IMR-90 (cell line): ENCODE measurements around the gene KRT34. TPM values are rescaled to one million over a fixed set of nuclear protein-coding genes. Genes with fewer than 3 reads are reported as not detected.

Experiments used
- ATAC-seq: fragments of 200-7000 bp; cut with Tn5 transposase; 2 replicates; pipeline ENCODE4 v1.9.1; 2020; ENCODE audit warnings: low read depth, mild to moderate bottlenecking, moderate library complexity
- BruUV-seq: library from RNA; stranded (reverse); fragments of 400-500 nt; replicated peaks from 2 replicates; lab custom pipeline; 2021; lab: Mats Ljungman, UMichigan
- CTCF ChIA-PET: fragments of 300-600 bp; formaldehyde crosslinking; extraction: SDS; loops from one replicate; lab custom pipeline; 2021; ENCODE audit warnings: antibody characterized with exemption; lab: Yijun Ruan, JAX
- POLR2A ChIA-PET: fragments of 300-600 bp; sonication (Branson Sonifier 250); formaldehyde crosslinking; loops from one replicate; lab custom pipeline; 2022; ENCODE audit warnings: antibody characterized with exemption; ENCODE audit not compliant: unreplicated experiment; lab: Charles Lee
- DNase-seq: peaks from one replicate; pipeline ENCODE4 v3.0.0; 2013
- H2AFZ ChIP-seq: replicated peaks from 2 replicates; pipeline ENCODE3; 2013; ENCODE audit warnings: low read length, mild to moderate bottlenecking; ENCODE audit not compliant: poor library complexity
- H2AK5ac ChIP-seq: 2 replicates; pipeline ENCODE4 v1.6.1; 2013; ENCODE audit warnings: low read depth, low read length, inconsistent platforms
- H2AK9ac ChIP-seq: replicated peaks from 2 replicates; pipeline ENCODE3; 2013; ENCODE audit warnings: mild to moderate bottlenecking, low read depth, low read length, moderate library complexity; ENCODE audit not compliant: poor library complexity
- H2BK120ac ChIP-seq: 2 replicates; pipeline ENCODE4 v1.6.1; 2013; ENCODE audit warnings: low read depth, low read length, inconsistent platforms
- H2BK15ac ChIP-seq: 3 replicates; pipeline ENCODE4 v1.6.1; 2013; ENCODE audit warnings: low read depth, low read length, inconsistent platforms
- H2BK20ac ChIP-seq: 2 replicates; pipeline ENCODE4 v1.6.1; 2013; ENCODE audit warnings: low read depth, mild to moderate bottlenecking, inconsistent platforms, low read length, moderate library complexity
- H2BK5ac ChIP-seq: 2 replicates; pipeline ENCODE4 v1.6.1; 2013; ENCODE audit warnings: mild to moderate bottlenecking, low read depth, low read length, inconsistent platforms; ENCODE audit not compliant: poor library complexity, severe bottlenecking
- H3K14ac ChIP-seq: replicated peaks from 2 replicates; pipeline ENCODE4 v1.6.1; 2013; ENCODE audit warnings: low read depth, low read length, inconsistent platforms
- H3K18ac ChIP-seq: 2 replicates; pipeline ENCODE4 v1.6.1; 2013; ENCODE audit warnings: low read depth, low read length, control low read depth
- H3K23ac ChIP-seq: 2 replicates; pipeline ENCODE4 v1.6.1; 2013; ENCODE audit warnings: low read depth, low read length, inconsistent platforms
- H3K27ac ChIP-seq: 2 replicates; pipeline ENCODE4 v1.5.1; 2013; ENCODE audit warnings: mild to moderate bottlenecking, control low read depth, low read length; ENCODE audit not compliant: insufficient read depth
- H3K27me3 ChIP-seq: 2 replicates; pipeline ENCODE4 v1.6.1; 2013; ENCODE audit warnings: low read length; ENCODE audit not compliant: control insufficient read depth, insufficient read depth
- H3K36me3 ChIP-seq: 2 replicates; pipeline ENCODE4 v1.6.1; 2013; ENCODE audit warnings: low read length, mixed read lengths; ENCODE audit not compliant: control insufficient read depth, insufficient read depth
- H3K4ac ChIP-seq: 2 replicates; pipeline ENCODE4 v1.6.1; 2013; ENCODE audit warnings: low read depth, low read length, inconsistent platforms
- H3K4me1 ChIP-seq: 2 replicates; pipeline ENCODE4 v1.6.1; 2013; ENCODE audit warnings: low read length, mixed read lengths; ENCODE audit not compliant: control insufficient read depth, insufficient read depth
- H3K4me2 ChIP-seq: 2 replicates; pipeline ENCODE4 v1.6.1; 2013; ENCODE audit warnings: low read depth, mild to moderate bottlenecking, control low read depth, low read length, moderate library complexity
- H3K4me3 ChIP-seq: 2 replicates; pipeline ENCODE4 v1.5.1; 2013; ENCODE audit warnings: low read depth, mild to moderate bottlenecking, control low read depth, low read length, moderate library complexity; ENCODE audit not compliant: insufficient read depth
- H3K56ac ChIP-seq: 2 replicates; pipeline ENCODE4 v1.6.1; 2013; ENCODE audit warnings: low read length, inconsistent platforms; ENCODE audit not compliant: insufficient read depth; ENCODE audit errors: extremely low read depth
- H3K79me1 ChIP-seq, 2 experiments: 2 replicates each; pipeline ENCODE4 v1.6.1; 2013; ENCODE audit warnings: low read length in 2 of 2, inconsistent platforms in 1 of 2, low read depth in 1 of 2
- H3K9ac ChIP-seq: 2 replicates; pipeline ENCODE4 v1.6.1; 2013; ENCODE audit warnings: low read depth, low read length, control low read depth
- H3K9me1 ChIP-seq: 2 replicates; pipeline ENCODE4 v1.6.1; 2013; ENCODE audit warnings: low read length, inconsistent platforms; ENCODE audit not compliant: insufficient read depth
- H3K9me3 ChIP-seq: 2 replicates; pipeline ENCODE4 v1.6.1; 2013; ENCODE audit warnings: low read length; ENCODE audit not compliant: control insufficient read depth, insufficient read depth
- H4K20me1 ChIP-seq: 2 replicates; pipeline ENCODE4 v1.6.1; 2013; ENCODE audit warnings: low read length, inconsistent platforms; ENCODE audit not compliant: insufficient read depth
- H4K5ac ChIP-seq: 2 replicates; pipeline ENCODE4 v1.6.1; 2013; ENCODE audit warnings: mild to moderate bottlenecking, low read depth, low read length, control low read depth
- H4K8ac ChIP-seq, 2 experiments: 2 replicates each; pipeline ENCODE4 v1.6.1; 2013; ENCODE audit warnings: low read depth in 2 of 2, low read length in 2 of 2, control low read depth in 1 of 2, inconsistent platforms in 1 of 2
- H4K91ac ChIP-seq: 2 replicates; pipeline ENCODE4 v1.6.1; 2013; ENCODE audit warnings: low read depth, low read length, inconsistent platforms; ENCODE audit not compliant: insufficient read depth
- BHLHE40 ChIP-seq: fragments of 150-350 bp; IDR thresholded peaks from 2 replicates; pipeline ENCODE4 v1.6.1; 2016; ENCODE audit warnings: mild to moderate bottlenecking, low read depth, low read length
- CEBPB ChIP-seq: IDR thresholded peaks from 2 replicates; pipeline ENCODE4 v1.6.1; 2012; ENCODE audit warnings: low read depth, low read length, improper control_type of control experiment
- CHD1 ChIP-seq: IDR thresholded peaks from 2 replicates; pipeline ENCODE4 v1.6.1; 2012; ENCODE audit warnings: low read depth, low read length, improper control_type of control experiment
- FOS ChIP-seq: fragments of 150-350 bp; IDR thresholded peaks from 2 replicates; pipeline ENCODE4 v1.6.1; 2016; ENCODE audit warnings: low read depth, low read length
- MAFK ChIP-seq: IDR thresholded peaks from 2 replicates; pipeline ENCODE4 v1.6.1; 2012; ENCODE audit warnings: low read depth, low read length, improper control_type of control experiment
- MAZ ChIP-seq: IDR thresholded peaks from 2 replicates; pipeline ENCODE4 v1.6.1; 2012; ENCODE audit warnings: low read depth, mild to moderate bottlenecking, low read length, improper control_type of control experiment, moderate library complexity, borderline replicate concordance
- MXI1 ChIP-seq: IDR thresholded peaks from 2 replicates; pipeline ENCODE4 v1.6.1; 2012; ENCODE audit warnings: low read depth, mild to moderate bottlenecking, low read length, moderate library complexity, borderline replicate concordance
- NFE2L2 ChIP-seq: fragments of 150-350 bp; IDR thresholded peaks from 2 replicates; pipeline ENCODE4 v1.6.1; 2016; ENCODE audit warnings: low read depth, mild to moderate bottlenecking, low read length
- POLR2A ChIP-seq: IDR thresholded peaks from 2 replicates; pipeline ENCODE4 v1.6.1; 2012; ENCODE audit warnings: mild to moderate bottlenecking, low read depth, low read length
- RAD21 ChIP-seq: IDR thresholded peaks from 2 replicates; pipeline ENCODE4 v1.6.1; 2012; ENCODE audit warnings: low read length, improper control_type of control experiment
- RCOR1 ChIP-seq: IDR thresholded peaks from 2 replicates; pipeline ENCODE4 v1.6.1; 2012; ENCODE audit warnings: mild to moderate bottlenecking, low read length, improper control_type of control experiment; ENCODE audit not compliant: insufficient replicate concordance
- RFX5 ChIP-seq: IDR thresholded peaks from 2 replicates; pipeline ENCODE4 v1.8.0; 2012; ENCODE audit warnings: low read depth, mild to moderate bottlenecking, low read length, moderate library complexity
- SMC3 ChIP-seq: fragments of 150-350 bp; IDR thresholded peaks from 2 replicates; pipeline ENCODE4 v1.6.1; 2016; ENCODE audit warnings: low read depth, mild to moderate bottlenecking, antibody characterized with exemption, low read length, moderate library complexity
- WGBS, 2 experiments: methylation state at CpG; one replicate each; pipeline versions ENCODE4 v1.1.5 to v1.1.7; 2013; ENCODE audit warnings: missing lambda C conversion rate in 2 of 2; ENCODE audit not compliant: insufficient read length in 1 of 2; ENCODE audit errors: extremely low coverage in 2 of 2; 5-methylcytosine and 5-hydroxymethylcytosine counted together
- dilution Hi-C: fragments of 300-500 bp; cut with HindIII; formaldehyde crosslinking; loops from one replicate; pipeline ENCODE4 v1.14.3; 2018; ENCODE audit warnings: low sequenced_read_pairs; ENCODE audit not compliant: unreplicated experiment
- in situ Hi-C: fragments of 300-500 bp; cut with MboI; formaldehyde crosslinking; loops from 3 replicates; pipeline ENCODE4 v1.14.3; 2019; ENCODE audit warnings: low sequenced_read_pairs, inconsistent platforms, mixed read lengths
- intact Hi-C: fragments of 100-400 bp; cut with micrococcal nuclease; formaldehyde crosslinking; loops from 2 replicates; pipeline ENCODE4 v1.10.0; 2022
- polyA plus RNA-seq, 3 experiments: library from polyadenylated mRNA; depleted of rRNA; stranded (reverse); fragments of >200 nt; gene quantifications; 2 replicates each; pipeline ENCODE4 v1.2.3, GENCODE V29; 2012; ENCODE audit warnings: low replicate concordance in 1 of 3
- total RNA-seq: library from RNA; depleted of rRNA; stranded (reverse); fragments of >200 nt; gene quantifications from 2 replicates; pipeline ENCODE4 v1.2.3, GENCODE V29; 2012
- TF ChIP-seq, protein P1 (sequence below): conservative IDR thresholded peaks from 2 replicates; pipeline ENCODE4 v1.5.1; 2012; ENCODE audit warnings: mild to moderate bottlenecking, low read depth, low read length, improper control_type of control experiment
- TF ChIP-seq, protein P2 (sequence below): fragments of 150-350 bp; IDR thresholded peaks from 2 replicates; pipeline ENCODE4 v1.6.1; 2017; ENCODE audit warnings: mild to moderate bottlenecking, antibody characterized with exemption, low read length, low read depth
- TF ChIP-seq, protein P3 (sequence below): fragments of 150-350 bp; IDR thresholded peaks from 2 replicates; pipeline ENCODE4 v1.6.1; 2016; ENCODE audit warnings: low read depth, mild to moderate bottlenecking, low read length, moderate library complexity, borderline replicate concordance

KRT34 gene
- total and polyA plus RNA-seq, 2 of the 4 experiments (the other 2 are of a cell fraction): 3.4 to 3.6 TPM

DNA sequence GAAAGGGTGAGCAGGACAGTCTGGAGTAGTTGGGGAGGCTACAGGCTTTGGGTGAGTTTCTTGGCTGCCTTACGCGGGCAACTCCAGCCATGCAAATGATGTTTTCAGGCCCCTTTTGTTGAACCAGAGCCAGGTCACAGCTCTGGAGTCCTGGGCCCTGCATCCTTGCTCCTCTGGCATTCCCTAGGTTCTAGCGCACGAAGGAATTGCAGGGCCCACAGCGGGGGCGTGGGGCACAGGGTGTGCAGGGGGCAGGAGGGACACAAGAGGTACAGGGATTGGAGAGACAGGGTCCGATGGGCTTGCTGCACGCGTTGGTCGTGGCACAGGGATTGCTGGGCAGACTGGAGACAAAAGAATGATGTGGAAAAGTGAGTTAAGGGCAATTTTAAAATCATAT lies 11.7 kb upstream of the KRT34 start:
- no peak overlapping the region for H2BK5ac ChIP-seq
- H3K4ac ChIP-seq: peak overlapping the region; percentile 49; the same call in 1 of the 2 replicates
- H3K9me3 ChIP-seq: no peaks in the 10 kb centered on the region
- no peak overlapping the region for H4K91ac ChIP-seq
- H4K5ac ChIP-seq: no peak overlapping the region
- POLR2A ChIA-PET: no interaction called here
- no peak overlapping the region for H2AK9ac ChIP-seq
- H3K4me2 ChIP-seq: no peak overlapping the region
- DNase-seq (no peak), ATAC-seq (no peak)
- H3K4me1 ChIP-seq: peaks cover 5% of the 10 kb centered on the region; the same call in 1 of the 2 replicates
- H3K4me3 ChIP-seq: no peak overlapping the region
- H3K27ac ChIP-seq: no peak overlapping the region
- no peak overlapping the region; a peak in 1 of 4 replicates for H4K8ac ChIP-seq
- H3K27me3 ChIP-seq: no peaks in the 10 kb centered on the region
- no peaks in the 10 kb centered on the region for H3K36me3 ChIP-seq
- CTCF ChIA-PET: no interaction called here
- in situ Hi-C loops (no loop called here), intact Hi-C loops (no loop called here), dilution Hi-C loops (no loop called here)
- H2BK120ac ChIP-seq: peak overlapping the region; percentile 77; the same call in 1 of the 2 replicates
- H3K56ac ChIP-seq: no peak overlapping the region
- no peaks in the 10 kb centered on the region; the same call in 1 of the 2 replicates for H3K9me1 ChIP-seq
- H4K20me1 ChIP-seq: no peaks in the 10 kb centered on the region
- 75% methylated on average over 2 of the region's 10 CpGs; no CpG with 5 or more reads in 1 of the 2 experiments for WGBS, 2 experiments
- H2BK15ac ChIP-seq: no peak overlapping the region; the same call in 2 of the 3 replicates
- H3K18ac ChIP-seq: no peak overlapping the region
- no peak overlapping the region for H3K23ac ChIP-seq
- no TSS peak for BruUV-seq
- H2BK20ac ChIP-seq: peak overlapping the region; percentile 73; the same call in 1 of the 2 replicates
- peak overlapping the region; percentile 61 for H3K14ac ChIP-seq
- H3K79me1 ChIP-seq: no peaks in the 10 kb centered on the region
- peak overlapping the region; percentile 41; the same call in 1 of the 2 replicates for H2AK5ac ChIP-seq
- H2AFZ ChIP-seq: no peak overlapping the region
- H3K9ac ChIP-seq: no peak overlapping the region
- TF ChIP-seq, protein P1, sequence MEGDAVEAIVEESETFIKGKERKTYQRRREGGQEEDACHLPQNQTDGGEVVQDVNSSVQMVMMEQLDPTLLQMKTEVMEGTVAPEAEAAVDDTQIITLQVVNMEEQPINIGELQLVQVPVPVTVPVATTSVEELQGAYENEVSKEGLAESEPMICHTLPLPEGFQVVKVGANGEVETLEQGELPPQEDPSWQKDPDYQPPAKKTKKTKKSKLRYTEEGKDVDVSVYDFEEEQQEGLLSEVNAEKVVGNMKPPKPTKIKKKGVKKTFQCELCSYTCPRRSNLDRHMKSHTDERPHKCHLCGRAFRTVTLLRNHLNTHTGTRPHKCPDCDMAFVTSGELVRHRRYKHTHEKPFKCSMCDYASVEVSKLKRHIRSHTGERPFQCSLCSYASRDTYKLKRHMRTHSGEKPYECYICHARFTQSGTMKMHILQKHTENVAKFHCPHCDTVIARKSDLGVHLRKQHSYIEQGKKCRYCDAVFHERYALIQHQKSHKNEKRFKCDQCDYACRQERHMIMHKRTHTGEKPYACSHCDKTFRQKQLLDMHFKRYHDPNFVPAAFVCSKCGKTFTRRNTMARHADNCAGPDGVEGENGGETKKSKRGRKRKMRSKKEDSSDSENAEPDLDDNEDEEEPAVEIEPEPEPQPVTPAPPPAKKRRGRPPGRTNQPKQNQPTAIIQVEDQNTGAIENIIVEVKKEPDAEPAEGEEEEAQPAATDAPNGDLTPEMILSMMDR: no peak
- no peak for TF ChIP-seq RFX5
- TF ChIP-seq CEBPB: no peak
- TF ChIP-seq CHD1: no peak
- no peak for TF ChIP-seq MXI1
- TF ChIP-seq, protein P2, sequence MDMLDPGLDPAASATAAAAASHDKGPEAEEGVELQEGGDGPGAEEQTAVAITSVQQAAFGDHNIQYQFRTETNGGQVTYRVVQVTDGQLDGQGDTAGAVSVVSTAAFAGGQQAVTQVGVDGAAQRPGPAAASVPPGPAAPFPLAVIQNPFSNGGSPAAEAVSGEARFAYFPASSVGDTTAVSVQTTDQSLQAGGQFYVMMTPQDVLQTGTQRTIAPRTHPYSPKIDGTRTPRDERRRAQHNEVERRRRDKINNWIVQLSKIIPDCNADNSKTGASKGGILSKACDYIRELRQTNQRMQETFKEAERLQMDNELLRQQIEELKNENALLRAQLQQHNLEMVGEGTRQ: no peak
- no peak for TF ChIP-seq MAFK
- no peak for TF ChIP-seq MAZ
- TF ChIP-seq RAD21: no peak
- no peak for TF ChIP-seq RCOR1
- no peak for TF ChIP-seq NFE2L2
- no peak for TF ChIP-seq POLR2A
- TF ChIP-seq BHLHE40: no peak
- TF ChIP-seq, protein P3, sequence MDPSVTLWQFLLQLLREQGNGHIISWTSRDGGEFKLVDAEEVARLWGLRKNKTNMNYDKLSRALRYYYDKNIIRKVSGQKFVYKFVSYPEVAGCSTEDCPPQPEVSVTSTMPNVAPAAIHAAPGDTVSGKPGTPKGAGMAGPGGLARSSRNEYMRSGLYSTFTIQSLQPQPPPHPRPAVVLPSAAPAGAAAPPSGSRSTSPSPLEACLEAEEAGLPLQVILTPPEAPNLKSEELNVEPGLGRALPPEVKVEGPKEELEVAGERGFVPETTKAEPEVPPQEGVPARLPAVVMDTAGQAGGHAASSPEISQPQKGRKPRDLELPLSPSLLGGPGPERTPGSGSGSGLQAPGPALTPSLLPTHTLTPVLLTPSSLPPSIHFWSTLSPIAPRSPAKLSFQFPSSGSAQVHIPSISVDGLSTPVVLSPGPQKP: no peak
- no peak for TF ChIP-seq SMC3
- no peak for TF ChIP-seq FOS
